ENCODE results near the gene HSD17B3. TPM values are rescaled to one million over a fixed set of nuclear protein-coding genes. Genes with fewer than 3 reads are reported as not detected.
A peak's percentile ranks its signal among the peaks of the same experiment; 100 is the strongest.

HSD17B3 gene
- polyA plus RNA-seq, 1 of the 3 experiments (the other 2 are of a cell fraction), result 0.51 TPM

- Histone ChIP-seq H3K9me3 (no peaks in the 10 kb centered on the region), H3K4me1 (ENCODE audit: control insufficient read depth in 1 of 2, insufficient read depth in 2 of 2, low read depth in 1 of 2, low read length in 1 of 2) (no peaks in the 10 kb centered on the region), H3K9ac (no peak overlapping the region), H3K27ac (ENCODE audit: low read depth in 2 of 2, low read length in 1 of 2) (no peak overlapping the region), H3K4me2 (no peak overlapping the region), H3K36me3 (replicated peaks in 1 of 2; ENCODE audit: control insufficient read depth in 1 of 2, insufficient read depth in 2 of 2, low read length in 1 of 2) (no peaks in the 10 kb centered on the region), H3K9me2 (no peaks in the 10 kb centered on the region), H3K79me2 (ENCODE audit: insufficient read depth) (no peaks in the 10 kb centered on the region), H2AFZ (ENCODE audit: low read depth) (no peak overlapping the region), H3K27me3 (ENCODE audit: insufficient read depth) (no peaks in the 10 kb centered on the region), H3F3A (replicated peaks; ENCODE audit: insufficient read depth) (no peaks in the 10 kb centered on the region), H4K20me1 (ENCODE audit: insufficient read depth) (no peaks in the 10 kb centered on the region), H3K4me3 (ENCODE audit: low read depth in 2 of 2, low read length in 1 of 2) (no peak overlapping the region; a peak in 1 of 4 replicates)
- WGBS (ENCODE audit: low lambda C conversion rate), result 64% methylated on average over 13 of the region's 14 CpGs
- TF ChIP-seq FOSL2 (IDR thresholded peaks at IDR 0.05; ENCODE audit: borderline replicate concordance, low read depth) (no peak), RFX5 (IDR thresholded peaks at IDR 0.05; ENCODE audit: low read length) (no peak), USF1 (IDR thresholded peaks at IDR 0.05; ENCODE audit: borderline replicate concordance, low read depth) (no peak), IRF3 (IDR thresholded peaks at IDR 0.05; ENCODE audit: low read depth, low read length) (no peak), CHD2 (IDR thresholded peaks at IDR 0.05; ENCODE audit: low read length, partially characterized antibody) (no peak), RAD21 (IDR thresholded peaks at IDR 0.05; ENCODE audit: low read length) (peak; percentile 75), FOXM1 (IDR thresholded peaks at IDR 0.05; ENCODE audit: low read depth) (no peak), CTCF (IDR thresholded peaks at IDR 0.05) (peak; percentile 93), ZBTB33 (IDR thresholded peaks at IDR 0.05; ENCODE audit: borderline replicate concordance, low read depth) (no peak), YY1 (IDR thresholded peaks at IDR 0.05; ENCODE audit: low read depth) (no peak), MXI1 (IDR thresholded peaks at IDR 0.05; ENCODE audit: low read depth, low read length) (no peak), EZH2phosphoT487 (IDR thresholded peaks at IDR 0.05; ENCODE audit: borderline replicate concordance, low read depth) (no peak), FOXJ3 (CRISPR knock-in tag; IDR thresholded peaks at IDR 0.05) (no peak), SMC3 (IDR thresholded peaks at IDR 0.05; ENCODE audit: low read depth, low read length) (peak; percentile 81), TCF12 (IDR thresholded peaks at IDR 0.05) (no peak), RCOR1 (IDR thresholded peaks at IDR 0.05; ENCODE audit: low read length) (no peak), TAF1 (IDR thresholded peaks at IDR 0.05; ENCODE audit: borderline replicate concordance, low read depth, low read length) (no peak), MAX (IDR thresholded peaks at IDR 0.05; ENCODE audit: low read depth) (no peak)
- ChIA-PET CTCF (interaction anchor here (0.5 to 4.9 kb wide), 46 partner anchors 9 to 1431 kb away, joined by 3 to 71 read pairs (median 4); partner anchors contain the start of gene HSD17B3), POLR2A (no interaction called here)
- peak; percentile 70 for DNase-seq
Measured at GRCh38 chr9:96232539-96233241, 69.3 kb downstream of the HSD17B3 start.

Measured in SK-N-SH (cell line).